ENCODE data around the gene FAM135A. TPM values are rescaled to one million over a fixed set of nuclear protein-coding genes. Genes with fewer than 3 reads are reported as not detected.

Gene FAM135A
- total and polyA plus RNA-seq, 2 donors (not counting 1 experiment from before 2014, with no cell fraction given): 3.9 to 30.6 TPM

GRCh38 chr6:70586114-70586513 lies 172.8 kb downstream of the FAM135A start:
- DNase-seq (no peak), ATAC-seq (ENCODE audit: low read depth) (no peak)
- peaks cover 12 to 48% of the 10 kb centered on the region in 2 experiments for H3K36me3 ChIP-seq (replicated peaks in 1 of 2; ENCODE audit: control extremely low read depth in 1 of 2, control insufficient read depth in 1 of 2, extremely low read depth in 1 of 2, insufficient read depth in 2 of 2, low read length in 1 of 2)
- CTCF ChIA-PET: no interaction called here
- no peaks in the 10 kb centered on the region for H3K79me2 ChIP-seq (ENCODE audit: control insufficient read depth, insufficient read depth, low read length)
- no peaks in the 10 kb centered on the region for H3K9me3 Mint-ChIP-seq (ENCODE audit: insufficient read depth)
- POLR2A ChIA-PET: no interaction called here
- no peak overlapping the region for H3K4me3 ChIP-seq (ENCODE audit: control extremely low read depth in 1 of 5, extremely low read depth in 1 of 5, insufficient read depth in 1 of 5, low read depth in 2 of 5, low read length in 4 of 5)
- no peak for TF ChIP-seq CTCF (IDR thresholded peaks at IDR 0.05)
- no peak for TF ChIP-seq EZH2 (IDR thresholded peaks at IDR 0.05; ENCODE audit: borderline replicate concordance, insufficient read depth, low read depth, low read length, poor library complexity, severe bottlenecking)
- no peak overlapping the region for H3K27ac Mint-ChIP-seq
- H3K4me1 ChIP-seq (ENCODE audit: control insufficient read depth in 2 of 2, insufficient read depth in 2 of 2, low read length in 2 of 2): no peaks in the 10 kb centered on the region
- H3K27me3 ChIP-seq (replicated peaks in 1 of 4; ENCODE audit: control extremely low read depth in 1 of 4, control insufficient read depth in 3 of 4, insufficient read depth in 4 of 4, low read length in 3 of 4): no peaks in the 10 kb centered on the region
- H3K4me3 Mint-ChIP-seq: no peak overlapping the region
- WGBS (ENCODE audit: insufficient coverage): no CpG with 5 or more reads among the region's 1 CpG
- no peaks in the 10 kb centered on the region for H3K27me3 Mint-ChIP-seq
- no peak overlapping the region for H3K4me2 ChIP-seq (replicated peaks; ENCODE audit: low read depth, low read length, poor library complexity, severe bottlenecking)
- no peak overlapping the region for H3K27ac ChIP-seq (ENCODE audit: low read length in 2 of 2)
- H3K9ac ChIP-seq (ENCODE audit: low read length): no peak overlapping the region
- H2AFZ ChIP-seq (ENCODE audit: insufficient read depth, low read depth, low read length, poor library complexity, severe bottlenecking): no peak overlapping the region
- H4K20me1 ChIP-seq (ENCODE audit: control insufficient read depth, insufficient read depth, low read length, poor library complexity, severe bottlenecking): no peaks in the 10 kb centered on the region
- intact Hi-C loops (cut with micrococcal nuclease): no loop called here
- H3K9me3 ChIP-seq (ENCODE audit: control extremely low read depth in 1 of 3, control insufficient read depth in 2 of 3, insufficient read depth in 1 of 3, low read length in 2 of 3): no peaks in the 10 kb centered on the region
- H3K4me1 Mint-ChIP-seq: no peaks in the 10 kb centered on the region

- ChIA-PET POLR2A (no interaction called here), CTCF (no interaction called here)
- H3K27me3 Mint-ChIP-seq: no peaks in the 10 kb centered on the region
- Histone ChIP-seq H3K36me3 (replicated peaks in 1 of 2; ENCODE audit: control extremely low read depth in 1 of 2, control insufficient read depth in 1 of 2, extremely low read depth in 1 of 2, insufficient read depth in 2 of 2, low read length in 1 of 2) (peaks cover 5 to 13% of the 10 kb centered on the region in 2 experiments), H3K27me3 (replicated peaks in 1 of 4; ENCODE audit: control extremely low read depth in 1 of 4, control insufficient read depth in 3 of 4, insufficient read depth in 4 of 4, low read length in 3 of 4) (no peaks in the 10 kb centered on the region), H3K4me3 (ENCODE audit: control extremely low read depth in 1 of 5, extremely low read depth in 1 of 5, insufficient read depth in 1 of 5, low read depth in 2 of 5, low read length in 4 of 5) (no peak overlapping the region), H3K4me2 (replicated peaks; ENCODE audit: low read depth, low read length, poor library complexity, severe bottlenecking) (no peak overlapping the region), H3K27ac (ENCODE audit: low read length in 2 of 2) (no peak overlapping the region), H3K79me2 (ENCODE audit: control insufficient read depth, insufficient read depth, low read length) (no peaks in the 10 kb centered on the region), H3K9ac (ENCODE audit: low read length) (no peak overlapping the region), H4K20me1 (ENCODE audit: control insufficient read depth, insufficient read depth, low read length, poor library complexity, severe bottlenecking) (no peaks in the 10 kb centered on the region), H2AFZ (ENCODE audit: insufficient read depth, low read depth, low read length, poor library complexity, severe bottlenecking) (no peak overlapping the region), H3K9me3 (ENCODE audit: control extremely low read depth in 1 of 3, control insufficient read depth in 2 of 3, insufficient read depth in 1 of 3, low read length in 2 of 3) (peaks cover 0 to 4% (median 0%) of the 10 kb centered on the region in 3 donors), H3K4me1 (ENCODE audit: control insufficient read depth in 2 of 2, insufficient read depth in 2 of 2, low read length in 2 of 2) (no peaks in the 10 kb centered on the region)
- H3K4me3 Mint-ChIP-seq: no peak overlapping the region
- ATAC-seq (ENCODE audit: low read depth) (no peak), DNase-seq (no peak)
- no peaks in the 10 kb centered on the region for H3K9me3 Mint-ChIP-seq (ENCODE audit: insufficient read depth)
- intact Hi-C loops (cut with micrococcal nuclease): no loop called here
- H3K4me1 Mint-ChIP-seq: no peaks in the 10 kb centered on the region
- TF ChIP-seq EZH2 (IDR thresholded peaks at IDR 0.05; ENCODE audit: borderline replicate concordance, insufficient read depth, low read depth, low read length, poor library complexity, severe bottlenecking) (no peak), CTCF (IDR thresholded peaks at IDR 0.05) (no peak)
- H3K27ac Mint-ChIP-seq: no peak overlapping the region
Observed at GRCh38 chr6:70590400-70590799, 177.1 kb downstream of the FAM135A start.

Data from B cell (primary cell).